ENCODE results near the gene RASGRF1.
"Not testable (repeated sequence)": the region's sequence is repeated elsewhere in the genome, so short reads cannot be mapped to it uniquely, and the experiment has no call there.

RASGRF1 gene

GRCh38 chr15:78928616-78929093 is 161.9 kb downstream of the RASGRF1 start:
- no peak for DNase-seq

GRCh38 chr15:78928176-78928575 is 162.4 kb downstream of the RASGRF1 start:
- not testable (repeated sequence) for DNase-seq

GRCh38 chr15:78927077-78927790 is 163.3 kb downstream of the RASGRF1 start:
- DNase-seq = no peak

- DNase-seq = no peak
These were observed 164.4 kb downstream of the RASGRF1 start for GRCh38 chr15:78925956-78926743.

- DNase-seq = no peak
These were observed 165.4 kb downstream of the RASGRF1 start for GRCh38 chr15:78925076-78925624.

GRCh38 chr15:78923480-78924360 is 166.9 kb downstream of the RASGRF1 start:
- DNase-seq = no peak

GRCh38 chr15:78923015-78923414 is 167.6 kb downstream of the RASGRF1 start:
- no peak for DNase-seq

GRCh38 chr15:78922527-78922926 is 168.1 kb downstream of the RASGRF1 start:
- DNase-seq = no peak

- DNase-seq = no peak
These were observed 168.6 kb downstream of the RASGRF1 start for GRCh38 chr15:78921940-78922339.

GRCh38 chr15:78921517-78921916 is 169.1 kb downstream of the RASGRF1 start:
- no peak for DNase-seq

GRCh38 chr15:78917888-78918287 is 172.7 kb downstream of the RASGRF1 start:
- no peak for DNase-seq

GRCh38 chr15:78916088-78916487 is 174.5 kb downstream of the RASGRF1 start:
- no peak for DNase-seq

GRCh38 chr15:78915341-78916087 is 175.1 kb downstream of the RASGRF1 start:
- no peak for DNase-seq

GRCh38 chr15:78914027-78914764 is 176.4 kb downstream of the RASGRF1 start:
- DNase-seq = no peak

GRCh38 chr15:78913012-78913411 is 177.6 kb downstream of the RASGRF1 start:
- no peak for DNase-seq

- DNase-seq = no peak
These were observed 178.3 kb downstream of the RASGRF1 start for GRCh38 chr15:78912316-78912715.

- no peak for DNase-seq
These were observed 180.3 kb downstream of the RASGRF1 start for GRCh38 chr15:78910271-78910670.
